Kidney epithelial cell (primary cell): Measurements from ENCODE around the gene SLC26A4. TPM values are rescaled to one million over a fixed set of nuclear protein-coding genes. Genes with fewer than 3 reads are reported as not detected.

Experiments
- DNase-seq: peaks from one replicate; pipeline ENCODE4 v3.0.0-alpha.2; 2010; ENCODE audit warnings: low read depth
- H3K27me3 ChIP-seq: 2 replicates; pipeline ENCODE4 v1.6.0; 2011; ENCODE audit warnings: low read length; ENCODE audit not compliant: control insufficient read depth, insufficient read depth
- H3K36me3 ChIP-seq: 2 replicates; pipeline ENCODE4 v1.5.1; 2011; ENCODE audit warnings: low read length; ENCODE audit not compliant: control insufficient read depth, insufficient read depth
- H3K4me3 ChIP-seq: 2 replicates; pipeline ENCODE4 v1.5.1; 2011; ENCODE audit warnings: low read depth, mild to moderate bottlenecking, control low read depth, low read length
- total RNA-seq: library from RNA; depleted of rRNA; stranded (reverse); fragments of >200 nt; gene quantifications from 2 replicates; pipeline ENCODE4 v1.2.3, GENCODE V29; 2015
- TF ChIP-seq, protein P1 (sequence below): IDR thresholded peaks from 2 replicates; pipeline ENCODE4 v1.5.1; 2011; ENCODE audit warnings: mild to moderate bottlenecking, moderate library complexity, low read length, control low read depth, inconsistent platforms; ENCODE audit not compliant: insufficient read depth, poor library complexity, severe bottlenecking

SLC26A4 gene
- total RNA-seq, 1 donor from 2014 or later: 0.25 TPM

DNA sequence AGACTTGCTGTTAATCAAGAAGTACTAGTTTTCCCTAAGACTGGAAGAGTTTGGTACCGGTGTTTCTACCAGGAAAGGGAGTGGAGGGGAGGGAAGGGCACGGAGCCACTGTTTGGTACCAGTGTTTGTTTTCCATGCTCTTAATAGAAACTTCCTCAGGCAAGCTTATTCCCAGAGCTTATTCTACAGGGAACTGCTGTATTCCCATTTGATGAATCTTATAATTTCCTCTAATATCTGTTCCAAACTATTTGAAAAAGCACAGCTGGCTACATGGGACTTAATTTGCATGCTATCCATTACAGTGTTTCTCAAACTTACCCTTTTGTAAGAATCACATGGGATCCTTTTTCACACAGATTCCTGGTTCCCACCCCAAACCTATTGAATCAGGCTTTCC is 23.7 kb downstream of the SLC26A4 start:
- DNase-seq: no peak
- no peak overlapping the region for H3K4me3 ChIP-seq
- no peaks in the 10 kb centered on the region for H3K36me3 ChIP-seq
- H3K27me3 ChIP-seq: no peaks in the 10 kb centered on the region
- TF ChIP-seq, protein P1, sequence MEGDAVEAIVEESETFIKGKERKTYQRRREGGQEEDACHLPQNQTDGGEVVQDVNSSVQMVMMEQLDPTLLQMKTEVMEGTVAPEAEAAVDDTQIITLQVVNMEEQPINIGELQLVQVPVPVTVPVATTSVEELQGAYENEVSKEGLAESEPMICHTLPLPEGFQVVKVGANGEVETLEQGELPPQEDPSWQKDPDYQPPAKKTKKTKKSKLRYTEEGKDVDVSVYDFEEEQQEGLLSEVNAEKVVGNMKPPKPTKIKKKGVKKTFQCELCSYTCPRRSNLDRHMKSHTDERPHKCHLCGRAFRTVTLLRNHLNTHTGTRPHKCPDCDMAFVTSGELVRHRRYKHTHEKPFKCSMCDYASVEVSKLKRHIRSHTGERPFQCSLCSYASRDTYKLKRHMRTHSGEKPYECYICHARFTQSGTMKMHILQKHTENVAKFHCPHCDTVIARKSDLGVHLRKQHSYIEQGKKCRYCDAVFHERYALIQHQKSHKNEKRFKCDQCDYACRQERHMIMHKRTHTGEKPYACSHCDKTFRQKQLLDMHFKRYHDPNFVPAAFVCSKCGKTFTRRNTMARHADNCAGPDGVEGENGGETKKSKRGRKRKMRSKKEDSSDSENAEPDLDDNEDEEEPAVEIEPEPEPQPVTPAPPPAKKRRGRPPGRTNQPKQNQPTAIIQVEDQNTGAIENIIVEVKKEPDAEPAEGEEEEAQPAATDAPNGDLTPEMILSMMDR: no peak

DNA sequence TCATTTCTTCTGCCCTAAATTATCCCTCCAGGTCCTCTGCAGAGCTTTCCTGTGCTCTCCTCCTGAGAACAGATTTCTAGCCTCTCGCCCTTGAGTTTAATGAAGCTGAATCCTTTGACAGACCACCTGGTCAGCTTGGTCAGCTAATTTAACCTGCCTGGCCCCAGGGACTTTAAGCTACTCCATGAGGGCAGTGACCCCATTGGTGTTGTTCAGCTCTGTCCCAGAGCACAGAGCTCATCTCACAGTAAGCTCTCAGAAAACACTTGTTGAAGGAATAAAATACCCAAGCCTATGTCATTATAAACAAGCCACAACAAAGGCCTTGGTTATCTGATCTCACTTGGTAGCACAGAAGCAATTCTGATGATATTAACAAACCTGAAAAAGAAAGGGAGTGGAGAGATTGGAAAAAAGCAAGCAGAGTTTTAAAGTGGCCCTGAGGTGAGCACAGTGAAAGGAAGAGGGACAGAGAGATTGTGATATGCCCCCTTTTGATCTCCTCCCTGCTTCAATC is 24.4 kb downstream of the SLC26A4 start:
- no peaks in the 10 kb centered on the region for H3K36me3 ChIP-seq
- TF ChIP-seq, protein P1: no peak
- H3K27me3 ChIP-seq: no peaks in the 10 kb centered on the region
- no peak overlapping the region for H3K4me3 ChIP-seq
- DNase-seq: no peak

DNA sequence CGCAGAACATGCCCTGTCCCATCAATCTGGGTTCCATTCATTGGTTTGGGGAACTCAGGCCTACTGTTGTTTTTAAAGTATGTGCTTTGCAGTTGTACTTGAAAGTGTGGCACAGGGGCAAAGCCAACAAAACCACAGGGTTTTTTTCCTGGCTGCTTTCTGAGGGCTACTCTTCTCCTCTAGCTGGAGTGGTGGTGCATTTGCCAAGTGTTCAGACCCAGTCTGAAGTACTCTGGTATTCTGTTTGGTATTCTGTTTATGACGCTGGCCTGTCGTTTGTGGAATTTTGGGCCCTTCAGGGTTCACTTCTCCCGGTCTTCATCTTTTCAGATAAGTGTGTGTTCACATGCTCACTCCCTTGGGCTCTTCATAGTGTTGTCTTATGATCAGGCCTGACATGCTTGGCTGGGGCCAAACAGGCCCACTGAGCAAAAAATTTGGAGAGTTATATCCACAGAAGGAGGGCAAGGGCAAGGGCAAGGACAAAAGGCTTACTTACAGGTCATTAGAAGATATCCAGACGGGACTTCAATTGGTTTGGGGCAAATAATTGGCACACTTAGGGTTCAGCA is 26.3 kb downstream of the SLC26A4 start:
- no peak for DNase-seq
- Histone ChIP-seq H3K27me3 (no peaks in the 10 kb centered on the region), H3K4me3 (no peak overlapping the region), H3K36me3 (no peaks in the 10 kb centered on the region)
- TF ChIP-seq, protein P1: no peak

DNA sequence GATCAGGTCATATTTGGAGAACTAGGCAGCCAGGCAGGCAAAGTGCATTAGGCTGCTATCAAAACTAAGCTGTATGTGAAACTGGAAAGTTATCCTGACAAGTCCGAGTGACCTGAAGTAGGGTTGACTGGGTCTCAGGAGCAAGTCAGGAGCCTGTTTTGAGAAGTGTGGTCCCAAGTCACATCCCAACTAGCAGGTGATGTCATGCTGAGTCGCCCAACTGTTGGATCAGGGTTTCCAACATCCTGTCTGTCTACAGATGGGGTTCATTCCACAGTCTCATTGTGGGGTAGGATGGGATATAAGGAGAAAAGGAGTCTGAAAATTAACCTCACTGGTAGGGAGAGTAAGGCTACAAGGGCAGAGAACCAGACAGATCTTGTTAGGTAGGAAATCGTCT is 27.0 kb downstream of the SLC26A4 start:
- Histone ChIP-seq H3K27me3 (no peaks in the 10 kb centered on the region), H3K4me3 (no peak overlapping the region), H3K36me3 (no peaks in the 10 kb centered on the region)
- peak; percentile 10 for DNase-seq
- TF ChIP-seq, protein P1: no peak

DNA sequence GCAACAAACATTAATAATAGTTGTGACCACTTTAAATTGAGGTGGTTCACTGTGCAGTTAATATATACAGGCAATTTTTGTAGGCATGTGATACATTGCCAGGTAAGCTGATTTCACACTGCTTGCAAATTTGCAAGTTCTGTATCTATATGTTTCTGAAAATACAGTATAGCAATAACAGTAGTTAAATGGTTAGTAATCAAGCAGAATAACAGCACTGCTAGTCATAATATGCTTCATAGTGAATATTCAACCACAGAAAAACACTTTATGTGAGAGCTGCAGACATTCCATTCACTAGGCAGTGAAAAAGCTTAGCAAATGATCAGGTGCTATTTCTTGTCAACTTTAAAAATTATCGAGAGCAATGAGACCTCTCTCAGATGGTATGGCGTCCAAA is 28.9 kb downstream of the SLC26A4 start:
- no peak for DNase-seq
- Histone ChIP-seq H3K4me3 (no peak overlapping the region), H3K27me3 (no peaks in the 10 kb centered on the region), H3K36me3 (no peaks in the 10 kb centered on the region)
- TF ChIP-seq, protein P1: no peak

DNA sequence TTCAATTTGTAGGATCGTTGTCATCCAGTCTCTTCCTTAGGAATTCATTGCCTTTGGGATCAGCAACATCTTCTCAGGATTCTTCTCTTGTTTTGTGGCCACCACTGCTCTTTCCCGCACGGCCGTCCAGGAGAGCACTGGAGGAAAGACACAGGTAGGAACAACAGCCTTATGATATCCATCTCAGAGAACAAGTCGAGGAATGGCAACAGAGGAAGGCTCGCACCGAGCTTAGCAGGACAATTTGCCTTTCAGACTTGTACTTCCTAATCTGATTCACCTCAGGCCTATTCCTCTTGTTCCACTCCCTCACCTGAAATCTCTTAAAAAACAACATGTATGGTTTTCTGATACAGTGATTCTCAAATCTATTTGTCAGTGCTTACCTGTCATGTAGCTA is 29.5 kb downstream of the SLC26A4 start:
- TF ChIP-seq, protein P1: no peak
- Histone ChIP-seq H3K27me3 (no peaks in the 10 kb centered on the region), H3K4me3 (no peak overlapping the region), H3K36me3 (no peaks in the 10 kb centered on the region)
- no peak for DNase-seq
